ENCODE data around the gene UBP1. TPM values are rescaled to one million over a fixed set of nuclear protein-coding genes. Genes with fewer than 3 reads are reported as not detected.

Gene UBP1
- total RNA-seq, 4 donors from 2014 or later: 65.9 to 180 (median 86.1) TPM

DNA sequence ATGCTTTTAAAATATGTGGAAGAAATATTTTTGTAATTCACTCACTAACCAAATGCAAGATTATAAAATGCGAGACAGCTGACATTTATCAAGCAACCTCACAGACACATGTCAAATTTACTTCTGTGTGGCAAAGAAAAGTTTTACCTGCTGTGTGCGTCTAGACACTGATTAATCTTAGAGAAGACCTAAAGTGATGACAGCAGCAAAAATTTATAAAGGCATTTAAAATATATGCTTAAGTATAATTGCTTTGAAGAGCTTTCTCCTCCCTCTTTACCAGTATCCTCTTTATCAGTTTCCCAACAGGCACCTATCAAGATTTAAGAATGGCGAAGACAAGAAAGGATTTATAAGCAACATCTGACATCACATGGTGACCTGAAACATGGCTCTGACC lies 37.3 kb downstream of the UBP1 start:
- H3K9me3 ChIP-seq: no peaks in the 10 kb centered on the region
- intact Hi-C loops (cut with DNase I; ENCODE audit: low total_unique reads): no loop called here
- H3K27ac ChIP-seq: no peak overlapping the region
- H3K27me3 ChIP-seq: no peaks in the 10 kb centered on the region
- no peak overlapping the region for H3K4me3 ChIP-seq
- peaks cover 0 to 77% (median 37%) of the 10 kb centered on the region in 4 donors for H3K36me3 ChIP-seq
- no peak for TF ChIP-seq POLR2AphosphoS5 (IDR thresholded peaks at IDR 0.05)
- TF ChIP-seq POLR2A (IDR thresholded peaks at IDR 0.05): no peak
- TF ChIP-seq EP300 (IDR thresholded peaks at IDR 0.05; ENCODE audit: low read depth): no peak
- TF ChIP-seq, protein P1, sequence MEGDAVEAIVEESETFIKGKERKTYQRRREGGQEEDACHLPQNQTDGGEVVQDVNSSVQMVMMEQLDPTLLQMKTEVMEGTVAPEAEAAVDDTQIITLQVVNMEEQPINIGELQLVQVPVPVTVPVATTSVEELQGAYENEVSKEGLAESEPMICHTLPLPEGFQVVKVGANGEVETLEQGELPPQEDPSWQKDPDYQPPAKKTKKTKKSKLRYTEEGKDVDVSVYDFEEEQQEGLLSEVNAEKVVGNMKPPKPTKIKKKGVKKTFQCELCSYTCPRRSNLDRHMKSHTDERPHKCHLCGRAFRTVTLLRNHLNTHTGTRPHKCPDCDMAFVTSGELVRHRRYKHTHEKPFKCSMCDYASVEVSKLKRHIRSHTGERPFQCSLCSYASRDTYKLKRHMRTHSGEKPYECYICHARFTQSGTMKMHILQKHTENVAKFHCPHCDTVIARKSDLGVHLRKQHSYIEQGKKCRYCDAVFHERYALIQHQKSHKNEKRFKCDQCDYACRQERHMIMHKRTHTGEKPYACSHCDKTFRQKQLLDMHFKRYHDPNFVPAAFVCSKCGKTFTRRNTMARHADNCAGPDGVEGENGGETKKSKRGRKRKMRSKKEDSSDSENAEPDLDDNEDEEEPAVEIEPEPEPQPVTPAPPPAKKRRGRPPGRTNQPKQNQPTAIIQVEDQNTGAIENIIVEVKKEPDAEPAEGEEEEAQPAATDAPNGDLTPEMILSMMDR (IDR thresholded peaks at IDR 0.05): no peak
- 84 to 93% methylated on average over 3 of the region's 3 CpGs for WGBS, 2 donors (ENCODE audit: low coverage in 1 of 2)
- DNase-seq: no peak
- H3K4me1 ChIP-seq: no peaks in the 10 kb centered on the region
- in situ Hi-C loops (cut with MboI; ENCODE audit: low pct_ligation_motif_present in 1 of 4, low pct_unique_long_range_greater_than_20kb in 1 of 4, low sequenced_read_pairs in 3 of 4): no loop called here

DNA sequence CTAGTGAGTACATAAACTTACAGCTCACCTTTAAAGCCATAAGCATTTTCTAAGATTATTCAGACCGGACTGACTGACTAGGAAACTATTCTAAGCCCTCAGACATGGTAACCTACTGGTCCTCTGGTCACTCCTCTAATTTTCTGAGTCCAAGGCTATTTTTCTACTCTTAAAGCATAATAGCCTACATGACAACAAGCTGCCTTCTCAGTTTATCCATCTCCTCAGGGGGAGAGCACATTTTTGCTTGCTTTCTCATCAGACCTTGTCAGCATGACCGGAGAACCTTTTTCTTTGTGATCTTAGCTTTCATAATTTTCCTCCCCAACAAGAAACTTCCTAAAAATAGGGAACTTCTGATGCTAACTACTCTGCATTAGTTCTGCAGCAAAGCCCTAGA lies 38.4 kb downstream of the UBP1 start:
- Histone ChIP-seq H3K36me3 (peaks cover 0 to 81% (median 39%) of the 10 kb centered on the region in 4 donors), H3K4me1 (no peaks in the 10 kb centered on the region), H3K27me3 (no peaks in the 10 kb centered on the region), H3K9me3 (no peaks in the 10 kb centered on the region), H3K4me3 (no peak overlapping the region), H3K27ac (no peak overlapping the region)
- no peak for DNase-seq
- TF ChIP-seq EP300 (IDR thresholded peaks at IDR 0.05; ENCODE audit: low read depth): no peak
- TF ChIP-seq, protein P1 (IDR thresholded peaks at IDR 0.05): no peak
- no peak for TF ChIP-seq POLR2AphosphoS5 (IDR thresholded peaks at IDR 0.05)
- no peak for TF ChIP-seq POLR2A (IDR thresholded peaks at IDR 0.05)
- in situ Hi-C loops (cut with MboI; ENCODE audit: low pct_ligation_motif_present in 1 of 4, low pct_unique_long_range_greater_than_20kb in 1 of 4, low sequenced_read_pairs in 3 of 4): no loop called here
- intact Hi-C loops (cut with DNase I; ENCODE audit: low total_unique reads): no loop called here
- 86 to 97% methylated on average over 1 to 2 of the region's 2 CpGs for WGBS, 2 donors (ENCODE audit: low coverage in 1 of 2)

DNA sequence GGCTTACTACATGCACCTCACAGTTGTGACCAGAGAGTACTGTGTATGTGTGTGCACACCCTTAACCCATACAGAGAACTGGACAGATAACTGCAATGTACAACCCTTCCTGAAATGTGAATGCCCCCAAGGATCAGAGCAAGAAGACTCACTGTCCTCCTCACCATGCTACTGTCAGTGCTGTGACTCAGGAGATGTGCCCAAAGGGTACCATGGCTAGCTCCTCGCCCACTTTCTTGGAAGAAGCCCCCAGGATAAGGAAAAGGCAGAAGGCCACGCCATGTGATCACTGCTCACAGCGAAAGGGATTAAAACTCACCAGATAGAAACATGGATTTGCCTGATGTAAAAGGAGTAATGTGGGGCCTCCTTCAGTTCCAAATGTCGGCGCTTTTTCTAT lies 41.8 kb downstream of the UBP1 start:
- in situ Hi-C loops (cut with MboI; ENCODE audit: low pct_ligation_motif_present in 1 of 4, low pct_unique_long_range_greater_than_20kb in 1 of 4, low sequenced_read_pairs in 3 of 4) (no loop called here), intact Hi-C loops (cut with DNase I; ENCODE audit: low total_unique reads) (no loop called here)
- H3K36me3 ChIP-seq: peaks cover 0 to 83% (median 40%) of the 10 kb centered on the region in 4 donors

DNA sequence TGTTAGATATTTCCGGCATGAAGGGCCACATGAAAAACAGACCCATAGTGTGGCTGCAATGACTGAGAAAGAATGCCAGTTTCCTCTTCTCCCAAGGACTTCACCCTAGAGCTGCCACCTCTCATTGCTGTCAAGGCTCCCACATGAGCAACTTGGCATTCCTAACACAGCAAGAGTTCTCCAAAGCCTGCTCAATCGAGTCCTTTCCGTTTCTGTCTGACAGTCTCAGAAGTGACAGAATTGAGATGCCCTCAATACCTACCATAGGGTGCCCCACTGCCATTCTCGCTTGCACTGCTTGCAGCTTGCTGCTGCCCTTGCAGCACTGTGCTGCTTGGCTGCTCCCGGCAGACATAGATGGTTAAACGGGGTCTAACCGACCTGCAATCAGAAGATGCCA lies 44.3 kb downstream of the UBP1 start:
- 89 to 96% methylated on average over 4 to 7 of the region's 7 CpGs for WGBS, 2 donors (ENCODE audit: low coverage in 1 of 2)
- intact Hi-C loops (cut with DNase I; ENCODE audit: low total_unique reads) (no loop called here), in situ Hi-C loops (cut with MboI; ENCODE audit: low pct_ligation_motif_present in 1 of 4, low pct_unique_long_range_greater_than_20kb in 1 of 4, low sequenced_read_pairs in 3 of 4) (no loop called here)
- H3K27ac ChIP-seq: no peak overlapping the region
- H3K4me3 ChIP-seq: no peak overlapping the region
- TF ChIP-seq, protein P1 (IDR thresholded peaks at IDR 0.05): no peak
- no peak for TF ChIP-seq POLR2A (IDR thresholded peaks at IDR 0.05)
- TF ChIP-seq EP300 (IDR thresholded peaks at IDR 0.05; ENCODE audit: low read depth): no peak
- no peak for TF ChIP-seq POLR2AphosphoS5 (IDR thresholded peaks at IDR 0.05)
- H3K4me1 ChIP-seq: no peaks in the 10 kb centered on the region
- peaks cover 0 to 70% (median 31%) of the 10 kb centered on the region in 4 donors for H3K36me3 ChIP-seq
- no peaks in the 10 kb centered on the region for H3K27me3 ChIP-seq
- H3K9me3 ChIP-seq: no peaks in the 10 kb centered on the region
- DNase-seq: no peak

More for the DNA sequence above, 41.8 kb downstream of the UBP1 start:
- Histone ChIP-seq H3K4me3 (no peak overlapping the region), H3K9me3 (no peaks in the 10 kb centered on the region), H3K27me3 (no peaks in the 10 kb centered on the region), H3K27ac (no peak overlapping the region), H3K4me1 (no peaks in the 10 kb centered on the region)
- TF ChIP-seq EP300 (IDR thresholded peaks at IDR 0.05; ENCODE audit: low read depth) (no peak), POLR2AphosphoS5 (IDR thresholded peaks at IDR 0.05) (no peak), POLR2A (IDR thresholded peaks at IDR 0.05) (no peak)
- TF ChIP-seq, protein P1 (IDR thresholded peaks at IDR 0.05): no peak
- DNase-seq: no peak
- 100% methylated on average over 5 of the region's 5 CpGs for WGBS, 2 donors (ENCODE audit: low coverage in 1 of 2)

Data from transverse colon (tissue), 4 donors.